ENCODE results near the gene RNU11. TPM values are rescaled to one million over a fixed set of nuclear protein-coding genes. Genes with fewer than 3 reads are reported as not detected.

Gene RNU11
- not detected for total RNA-seq

GRCh38 chr1:28648474-28649198 lies at the start of gene RNU11:
TSS of gene RNU11 (plus strand) at chr1:28648600.
- ChIA-PET CTCF (interaction anchor here (0.6 to 2.2 kb wide), 8 partner anchors 15 to 273 kb away, joined by 3 to 19 read pairs (median 3); partner anchors contain the start of genes GMEB1 and YTHDF2), POLR2A (interaction anchor here (0.6 to 1.6 kb wide), 7 partner anchors 20 to 304 kb away, joined by 3 to 12 read pairs (median 5); partner anchors contain the start of genes GMEB1 and YTHDF2)
- no peaks in the 10 kb centered on the region for H3K36me3 Mint-ChIP-seq (ENCODE audit: low read depth)
- H3K9me3 Mint-ChIP-seq, result no peaks in the 10 kb centered on the region
- peak; percentile 92 for DNase-seq
- no peaks in the 10 kb centered on the region for H3K27me3 Mint-ChIP-seq
- peaks cover 34% of the 10 kb centered on the region for H3K4me1 Mint-ChIP-seq
- peak within 1 kb of the TSS; percentile 97 for H3K27ac Mint-ChIP-seq
- H3K4me3 Mint-ChIP-seq, result peak within 1 kb of the TSS; percentile 77

GRCh38 chr1:28601696-28602095 lies 46.7 kb upstream of the RNU11 start:
- Mint-ChIP-seq H3K36me3 (ENCODE audit: low read depth) (peaks cover 4% of the 10 kb centered on the region), H3K27me3 (no peaks in the 10 kb centered on the region), H3K4me1 (peaks cover 17% of the 10 kb centered on the region), H3K4me3 (no peak overlapping the region), H3K27ac (no peak overlapping the region), H3K9me3 (no peaks in the 10 kb centered on the region)
- CTCF ChIA-PET, result interaction anchor here (0.9 to 2.1 kb wide), 7 partner anchors 9 to 242 kb away, joined by 3 to 9 read pairs (median 5); partner anchors contain the start of gene YTHDF2
- POLR2A ChIA-PET, result no interaction called here
- no peak for DNase-seq

GRCh38 chr1:28602536-28603439 lies 45.6 kb upstream of the RNU11 start:
- CTCF ChIA-PET, result interaction anchor here (0.6 to 2.1 kb wide), 12 partner anchors 9 to 1578 kb away, joined by 3 to 9 read pairs (median 4); partner anchors contain the start of genes TRNAU1AP and YTHDF2
- Mint-ChIP-seq H3K4me1 (peaks cover 17% of the 10 kb centered on the region), H3K4me3 (no peak overlapping the region), H3K9me3 (no peaks in the 10 kb centered on the region), H3K36me3 (ENCODE audit: low read depth) (peaks cover 4% of the 10 kb centered on the region), H3K27me3 (no peaks in the 10 kb centered on the region), H3K27ac (no peak overlapping the region)
- POLR2A ChIA-PET, result no interaction called here
- DNase-seq, result peak; percentile 45

- CTCF ChIA-PET, result interaction anchor here (0.6 to 1.1 kb wide), 4 partner anchors 23 to 216 kb away, joined by 3 read pairs; no protein-coding TSS in a partner anchor
- Mint-ChIP-seq H3K27ac (no peak overlapping the region), H3K36me3 (ENCODE audit: low read depth) (peaks cover 4% of the 10 kb centered on the region), H3K4me3 (no peak overlapping the region), H3K9me3 (no peaks in the 10 kb centered on the region), H3K27me3 (no peaks in the 10 kb centered on the region), H3K4me1 (peaks cover 10% of the 10 kb centered on the region)
- POLR2A ChIA-PET, result no interaction called here
- no peak for DNase-seq
These were observed 44.0 kb upstream of the RNU11 start for GRCh38 chr1:28604411-28604810.

GRCh38 chr1:28604962-28605361 lies 43.4 kb upstream of the RNU11 start:
- DNase-seq, result no peak
- Mint-ChIP-seq H3K4me3 (no peak overlapping the region), H3K4me1 (peaks cover 10% of the 10 kb centered on the region), H3K36me3 (ENCODE audit: low read depth) (peaks cover 8% of the 10 kb centered on the region), H3K27me3 (no peaks in the 10 kb centered on the region), H3K9me3 (no peaks in the 10 kb centered on the region), H3K27ac (no peak overlapping the region)
- CTCF ChIA-PET, result interaction anchor here (0.7 to 1.1 kb wide), 2 partner anchors 12 to 24 kb away, joined by 3 to 4 read pairs; no protein-coding TSS in a partner anchor
- POLR2A ChIA-PET, result no interaction called here

GRCh38 chr1:28606771-28607170 lies 41.6 kb upstream of the RNU11 start:
- no peak overlapping the region for H3K27ac Mint-ChIP-seq
- CTCF ChIA-PET, result interaction anchor here (1.3 kb wide), 1 partner anchor 8 kb away, joined by 4 read pairs; no protein-coding TSS in a partner anchor
- H3K27me3 Mint-ChIP-seq, result no peaks in the 10 kb centered on the region
- H3K36me3 Mint-ChIP-seq (ENCODE audit: low read depth), result peaks cover 16% of the 10 kb centered on the region
- H3K9me3 Mint-ChIP-seq, result no peaks in the 10 kb centered on the region
- H3K4me1 Mint-ChIP-seq, result peaks cover 7% of the 10 kb centered on the region
- POLR2A ChIA-PET, result no interaction called here
- no peak for DNase-seq
- no peak overlapping the region for H3K4me3 Mint-ChIP-seq

GRCh38 chr1:28613175-28613574 lies 35.2 kb upstream of the RNU11 start:
- H3K27me3 Mint-ChIP-seq, result no peaks in the 10 kb centered on the region
- H3K4me1 Mint-ChIP-seq, result no peaks in the 10 kb centered on the region
- no peak overlapping the region for H3K4me3 Mint-ChIP-seq
- POLR2A ChIA-PET, result no interaction called here
- no peak overlapping the region for H3K27ac Mint-ChIP-seq
- no peak for DNase-seq
- no peaks in the 10 kb centered on the region for H3K9me3 Mint-ChIP-seq
- peaks cover 29% of the 10 kb centered on the region for H3K36me3 Mint-ChIP-seq (ENCODE audit: low read depth)
- CTCF ChIA-PET, result interaction anchor here (0.6 kb wide), 1 partner anchor 17 kb away, joined by 5 read pairs; no protein-coding TSS in a partner anchor

GRCh38 chr1:28631713-28632112 lies 16.7 kb upstream of the RNU11 start:
- Mint-ChIP-seq H3K36me3 (ENCODE audit: low read depth) (peaks cover 4% of the 10 kb centered on the region), H3K27ac (no peak overlapping the region), H3K4me3 (no peak overlapping the region), H3K27me3 (no peaks in the 10 kb centered on the region), H3K4me1 (peaks cover 7% of the 10 kb centered on the region), H3K9me3 (no peaks in the 10 kb centered on the region)
- DNase-seq, result no peak
- ChIA-PET CTCF (interaction anchor here (0.6 to 1.1 kb wide), 5 partner anchors 8 to 564 kb away, joined by 3 read pairs; no protein-coding TSS in a partner anchor), POLR2A (no interaction called here)

- Mint-ChIP-seq H3K27ac (peak overlapping the region; percentile 22), H3K4me1 (peaks cover 7% of the 10 kb centered on the region), H3K36me3 (ENCODE audit: low read depth) (peaks cover 4% of the 10 kb centered on the region), H3K4me3 (no peak overlapping the region), H3K9me3 (no peaks in the 10 kb centered on the region), H3K27me3 (no peaks in the 10 kb centered on the region)
- no peak for DNase-seq
- ChIA-PET CTCF (interaction anchor here (0.6 to 1.3 kb wide), 2 partner anchors 10 to 123 kb away, joined by 3 to 4 read pairs; partner anchors contain the start of gene TAF12), POLR2A (interaction anchor here (0.6 kb wide), 1 partner anchor 18 kb away, joined by 3 read pairs; no protein-coding TSS in a partner anchor)
These were observed 15.8 kb upstream of the RNU11 start for GRCh38 chr1:28632560-28632959.

- Mint-ChIP-seq H3K36me3 (ENCODE audit: low read depth) (peaks cover 8% of the 10 kb centered on the region), H3K27ac (peak overlapping the region; percentile 98), H3K4me1 (peaks cover 33% of the 10 kb centered on the region), H3K9me3 (no peaks in the 10 kb centered on the region), H3K27me3 (no peaks in the 10 kb centered on the region), H3K4me3 (peak overlapping the region; percentile 93)
- DNase-seq, result peak; percentile 57
- POLR2A ChIA-PET, result interaction anchor here (1.2 kb wide), 1 partner anchor 61 kb away, joined by 4 read pairs; no protein-coding TSS in a partner anchor
- CTCF ChIA-PET, result interaction anchor here (0.9 to 4.1 kb wide), 3 partner anchors 9 to 95 kb away, joined by 3 to 24 read pairs (median 3); partner anchors contain the start of gene YTHDF2
These were observed 7.6 kb upstream of the RNU11 start for GRCh38 chr1:28640766-28641165.

GRCh38 chr1:28642056-28642846 lies 6.1 kb upstream of the RNU11 start:
- no peak for DNase-seq
- CTCF ChIA-PET, result interaction anchor here (0.6 to 4.1 kb wide), 4 partner anchors 9 to 94 kb away, joined by 3 to 24 read pairs (median 4); partner anchors contain the start of gene YTHDF2
- Mint-ChIP-seq H3K27ac (peak overlapping the region; percentile 98), H3K9me3 (no peaks in the 10 kb centered on the region), H3K27me3 (no peaks in the 10 kb centered on the region), H3K4me1 (peaks cover 38% of the 10 kb centered on the region), H3K36me3 (ENCODE audit: low read depth) (peaks cover 8% of the 10 kb centered on the region), H3K4me3 (peak overlapping the region; percentile 93)
- POLR2A ChIA-PET, result interaction anchor here (0.6 to 1.0 kb wide), 8 partner anchors 26 to 480 kb away, joined by 3 to 13 read pairs (median 4); partner anchors contain the start of genes EPB41, GMEB1 and YTHDF2
